Measurements from ENCODE around the gene APOBEC3H. TPM values are rescaled to one million over a fixed set of nuclear protein-coding genes. Genes with fewer than 3 reads are reported as not detected.

The APOBEC3H gene
- total and polyA plus RNA-seq, 2 experiments from 2014 or later = not detected

DNA sequence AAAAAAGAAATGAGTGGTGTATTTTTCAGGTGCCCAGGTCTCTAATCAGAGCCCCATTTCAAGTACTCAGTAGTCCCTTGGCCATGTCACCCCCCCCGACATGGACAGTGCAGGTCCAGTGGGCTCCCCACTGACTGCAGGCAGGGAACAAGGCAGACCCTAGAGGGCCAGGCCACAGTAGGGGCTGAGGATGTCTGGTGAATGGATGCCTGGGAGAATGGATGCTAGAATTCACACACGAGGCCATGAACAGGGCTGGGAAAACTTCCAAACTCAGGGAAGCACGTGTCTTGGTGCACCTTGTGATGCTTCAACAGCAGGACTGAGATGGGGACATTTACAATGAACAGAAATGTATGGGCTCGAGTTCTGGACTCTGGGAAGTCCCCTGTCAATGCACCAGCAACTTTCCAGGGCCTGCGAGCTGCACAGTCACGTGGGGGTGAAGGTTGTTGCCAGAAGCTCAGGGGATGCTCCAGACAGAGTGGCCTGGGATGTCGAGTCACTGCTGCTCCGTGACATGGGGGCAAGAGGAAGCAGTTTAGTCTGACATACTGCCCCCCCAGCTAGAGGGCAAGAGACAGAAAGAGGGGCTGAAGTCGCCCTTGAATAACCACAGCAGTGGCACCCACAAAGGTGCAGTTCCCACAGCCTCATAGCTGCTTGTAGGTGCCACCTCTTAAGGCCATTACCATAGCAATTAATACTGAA is 16.8 kb upstream of the APOBEC3H start:
- Histone ChIP-seq H3K9me2 (ENCODE audit: insufficient read depth) (no peaks in the 10 kb centered on the region), H3K4me3 (no peak overlapping the region), H3K27me3 (ENCODE audit: insufficient read depth) (no peaks in the 10 kb centered on the region), H2AFZ (no peak overlapping the region), H3K4me1 (ENCODE audit: insufficient read depth) (peaks cover 5% of the 10 kb centered on the region; the same call in 1 of the 2 replicates), H4K20me1 (replicated peaks; ENCODE audit: insufficient read depth) (no peaks in the 10 kb centered on the region), H3K79me2 (replicated peaks; ENCODE audit: insufficient read depth) (no peaks in the 10 kb centered on the region), H3K27ac (ENCODE audit: low read depth) (no peak overlapping the region), H3K4me2 (no peak overlapping the region), H3K36me3 (ENCODE audit: insufficient read depth) (no peaks in the 10 kb centered on the region), H3F3A (replicated peaks; ENCODE audit: low read depth) (0 out of 2 replicates have a peak, but pooled peaks cover 3% of the 10 kb centered on the region)
- Mint-ChIP-seq H3K36me3 (ENCODE audit: low read depth) (no peaks in the 10 kb centered on the region), H3K4me1 (peaks cover 21% of the 10 kb centered on the region), H3K27ac (no peak overlapping the region), H3K4me3 (no peak overlapping the region), H3K9me3 (no peaks in the 10 kb centered on the region), H3K27me3 (ENCODE audit: insufficient read depth, low read depth, poor library complexity) (peaks cover 14% of the 10 kb centered on the region)
- TF ChIP-seq POLR2AphosphoS5 (IDR thresholded peaks at IDR 0.05; ENCODE audit: low read depth) (no peak), CTCF (conservative IDR thresholded peaks at IDR 0.05; ENCODE audit: low read depth in 2 of 2) (no peak), EZH2 (IDR thresholded peaks at IDR 0.05; ENCODE audit: low read depth, unreplicated experiment) (no peak)
- ATAC-seq (no peak), DNase-seq (ENCODE audit: low spot score) (no peak)

- no peaks in the 10 kb centered on the region for H3K27me3 ChIP-seq (ENCODE audit: insufficient read depth)
- H3K4me3 ChIP-seq = no peak overlapping the region
- no peaks in the 10 kb centered on the region for H3K9me2 ChIP-seq (ENCODE audit: insufficient read depth)
- H3K4me1 Mint-ChIP-seq = peaks cover 17% of the 10 kb centered on the region
- no peaks in the 10 kb centered on the region for H4K20me1 ChIP-seq (replicated peaks; ENCODE audit: insufficient read depth)
- H3K4me3 Mint-ChIP-seq = no peak overlapping the region
- H3K4me1 ChIP-seq (ENCODE audit: insufficient read depth) = peaks cover 5% of the 10 kb centered on the region; the same call in 1 of the 2 replicates
- 0 out of 2 replicates have a peak, but pooled peaks cover 3% of the 10 kb centered on the region for H3F3A ChIP-seq (replicated peaks; ENCODE audit: low read depth)
- H3K27me3 Mint-ChIP-seq (ENCODE audit: insufficient read depth, low read depth, poor library complexity) = peaks cover 17% of the 10 kb centered on the region
- H3K79me2 ChIP-seq (replicated peaks; ENCODE audit: insufficient read depth) = no peaks in the 10 kb centered on the region
- H3K9me3 Mint-ChIP-seq = no peaks in the 10 kb centered on the region
- ATAC-seq (no peak), DNase-seq (ENCODE audit: low spot score) (no peak)
- no peak for TF ChIP-seq CTCF (conservative IDR thresholded peaks at IDR 0.05; ENCODE audit: low read depth in 2 of 2)
- TF ChIP-seq ZNF331 (CRISPR knock-in tag; IDR thresholded peaks at IDR 0.05; ENCODE audit: low read depth) = no peak
- TF ChIP-seq REST (IDR thresholded peaks at IDR 0.05; ENCODE audit: unreplicated experiment) = no peak
- no peak for TF ChIP-seq JUNB (IDR thresholded peaks at IDR 0.05; ENCODE audit: unreplicated experiment)
- no peak for TF ChIP-seq ETS1 (IDR thresholded peaks at IDR 0.05)
- no peak overlapping the region for H3K27ac ChIP-seq (ENCODE audit: low read depth)
- H3K36me3 Mint-ChIP-seq (ENCODE audit: low read depth) = no peaks in the 10 kb centered on the region
- no peak overlapping the region for H3K27ac Mint-ChIP-seq
- H3K36me3 ChIP-seq (ENCODE audit: insufficient read depth) = no peaks in the 10 kb centered on the region
- H3K4me2 ChIP-seq = no peak overlapping the region
- no peak overlapping the region for H2AFZ ChIP-seq
Measured at GRCh38 chr22:39081016-39081415, 16.0 kb upstream of the APOBEC3H start.
